HG02759 (cell line): ENCODE measurements around the gene CCAR1.
"Not testable (repeated sequence)": the region's sequence is repeated elsewhere in the genome, so short reads cannot be mapped to it uniquely, and the experiment has no call there.

ENCODE experiments used
- ATAC-seq: cut with Tn5 transposase; IDR thresholded peaks from one replicate; pipeline ENCODE4 v1.9.1; 2021; ENCODE audit warnings: mild to moderate bottlenecking, moderate library complexity; ENCODE audit not compliant: unreplicated experiment

Gene CCAR1

GRCh38 chr10:68720793-68721672 is at the start of gene CCAR1:
CCAR1 (plus strand) TSS chr10:68721239; CDS start chr10:68722505, 1,266 bp downstream.
- ATAC-seq = peak; percentile 99

GRCh38 chr10:68684413-68684812 is 36.6 kb upstream of the CCAR1 start:
- no peak for ATAC-seq

- ATAC-seq = no peak
Observed at GRCh38 chr10:68696018-68696417, 25.0 kb upstream of the CCAR1 start.

- ATAC-seq = no peak
Observed at GRCh38 chr10:68697106-68697505, 23.9 kb upstream of the CCAR1 start.

- no peak for ATAC-seq
Observed at GRCh38 chr10:68700197-68700596, 20.8 kb upstream of the CCAR1 start.

GRCh38 chr10:68705548-68705947 is 15.5 kb upstream of the CCAR1 start:
- ATAC-seq = no peak

GRCh38 chr10:68708987-68709386 is 12.1 kb upstream of the CCAR1 start:
- not testable (repeated sequence) for ATAC-seq

GRCh38 chr10:68713065-68713464 is 8.0 kb upstream of the CCAR1 start:
- not testable (repeated sequence) for ATAC-seq

GRCh38 chr10:68717435-68717834 is 3.6 kb upstream of the CCAR1 start:
- ATAC-seq = no peak

GRCh38 chr10:68721673-68722335 is 765 bp downstream of the CCAR1 start:
- no peak for ATAC-seq

- ATAC-seq = no peak
Observed at GRCh38 chr10:68725016-68725415, 4.0 kb downstream of the CCAR1 start.

- no peak for ATAC-seq
Observed at GRCh38 chr10:68727146-68727545, 6.1 kb downstream of the CCAR1 start.

- no peak for ATAC-seq
Observed at GRCh38 chr10:68732651-68733050, 11.6 kb downstream of the CCAR1 start.

- ATAC-seq = no peak
Observed at GRCh38 chr10:68734349-68734748, 13.3 kb downstream of the CCAR1 start.

GRCh38 chr10:68735119-68735518 is 14.1 kb downstream of the CCAR1 start:
- ATAC-seq = no peak

GRCh38 chr10:68735739-68736138 is 14.7 kb downstream of the CCAR1 start:
- not testable (repeated sequence) for ATAC-seq

- not testable (repeated sequence) for ATAC-seq
Observed at GRCh38 chr10:68740676-68741075, 19.6 kb downstream of the CCAR1 start.

- no peak for ATAC-seq
Observed at GRCh38 chr10:68742397-68742796, 21.4 kb downstream of the CCAR1 start.

GRCh38 chr10:68752711-68753350 is 31.8 kb downstream of the CCAR1 start:
- no peak for ATAC-seq

GRCh38 chr10:68756246-68756645 is 35.2 kb downstream of the CCAR1 start:
- no peak for ATAC-seq

GRCh38 chr10:68756766-68757165 is 35.7 kb downstream of the CCAR1 start:
- ATAC-seq = no peak
